CD4-positive, alpha-beta T cell treated with Interleukin-21 for 1 hour (primary cell): ENCODE results near the gene EXOSC10.
A peak's percentile ranks its signal among the peaks of the same experiment; 100 is the strongest.
"Not testable (repeated sequence)": the region's sequence is repeated elsewhere in the genome, so short reads cannot be mapped to it uniquely, and the experiment has no call there.

Experiments used
- DNase-seq: peaks from one replicate; pipeline ENCODE4 v3.0.0-alpha.2; 2020

EXOSC10 gene

DNA sequence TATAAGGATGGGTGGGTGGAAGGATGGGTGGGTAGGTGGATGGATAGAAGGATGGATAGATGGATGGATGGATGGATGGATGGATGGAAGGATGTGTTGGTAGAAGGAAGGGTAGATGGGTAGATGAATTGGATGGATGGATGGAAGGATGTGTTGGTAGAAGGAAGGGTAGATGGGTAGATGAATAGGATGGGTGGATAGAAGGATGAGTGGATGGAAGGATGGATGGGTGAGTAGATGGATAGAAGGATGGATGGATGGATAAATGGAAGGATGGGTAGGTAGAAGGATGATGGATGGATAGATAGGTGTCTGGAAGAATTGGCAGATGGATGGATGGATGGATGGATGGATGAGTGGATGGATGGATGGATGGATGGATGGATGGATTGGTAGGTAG is 58.6 kb downstream of the EXOSC10 start:
- DNase-seq, result no peak

DNA sequence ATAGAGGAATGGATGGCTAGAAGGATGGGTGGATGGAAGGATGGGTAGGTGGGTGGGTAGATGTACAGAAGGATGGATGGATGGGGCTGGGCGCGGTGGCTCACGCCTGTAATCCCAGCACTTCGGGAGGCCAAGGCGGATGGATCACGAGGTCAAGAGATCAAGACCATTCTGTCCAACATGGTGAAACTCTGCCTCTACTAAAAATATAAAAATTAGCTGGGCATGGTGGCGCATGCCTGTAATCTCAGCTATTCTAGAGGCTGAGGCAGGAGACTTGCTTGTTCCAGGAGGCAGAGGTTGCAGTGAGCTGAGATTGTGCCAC is 59.6 kb downstream of the EXOSC10 start:
- not testable (repeated sequence) for DNase-seq

DNA sequence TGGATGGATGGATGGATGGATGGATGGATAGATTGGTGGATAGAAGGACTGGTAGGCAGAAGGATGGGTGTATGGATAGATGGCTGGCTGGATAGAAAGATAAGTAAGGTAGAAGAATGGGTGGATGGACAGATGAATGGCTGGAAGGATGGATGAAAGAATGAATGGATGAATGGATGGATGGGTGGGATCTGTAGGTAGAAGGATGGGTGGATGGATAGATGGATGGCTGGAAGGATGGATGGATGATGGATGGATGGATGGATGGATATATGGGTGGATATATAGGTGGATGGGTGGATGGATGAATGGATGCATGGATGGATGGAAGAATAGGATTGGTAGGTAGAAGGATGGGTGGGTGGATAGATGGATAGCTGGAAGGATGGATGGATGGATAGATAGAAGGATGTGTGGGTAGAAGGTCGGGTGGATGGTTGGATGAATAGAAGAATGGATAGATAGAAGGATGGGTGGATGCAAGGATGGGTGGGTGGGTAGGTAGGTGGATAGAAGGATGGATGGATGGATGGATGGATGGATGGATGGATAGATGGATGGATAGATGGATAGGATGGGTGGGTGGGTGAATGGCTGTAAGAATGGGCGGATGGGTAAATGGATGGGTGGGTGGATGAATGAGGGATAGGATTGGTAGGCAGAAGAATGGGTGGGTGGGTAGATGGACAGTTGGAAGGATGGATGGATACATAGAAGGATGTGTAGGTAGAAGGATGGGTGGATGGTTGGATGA is 60.1 kb downstream of the EXOSC10 start:
- no peak for DNase-seq

DNA sequence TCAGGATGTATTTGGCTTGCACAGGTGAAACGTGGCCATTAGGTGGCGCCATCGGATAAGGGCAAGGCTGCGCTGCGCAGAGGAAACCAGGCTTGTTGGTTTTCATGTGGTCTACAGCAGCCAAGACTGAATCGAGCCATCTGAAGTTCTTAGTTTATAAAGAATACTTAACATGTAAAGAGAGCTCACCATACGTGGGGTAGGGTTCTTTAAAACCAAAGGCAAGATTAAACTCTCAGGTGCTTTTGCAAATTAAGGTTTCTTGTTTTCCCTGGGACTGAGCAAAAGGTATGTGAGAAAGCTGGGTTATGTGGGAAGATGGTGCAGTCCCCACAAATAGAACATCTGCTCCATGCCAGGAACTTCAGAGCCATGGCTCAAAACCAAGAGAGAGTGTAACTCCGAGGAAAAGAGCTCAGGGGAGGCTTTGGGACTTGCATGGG is 61.9 kb downstream of the EXOSC10 start:
- DNase-seq, result peak; percentile 89

DNA sequence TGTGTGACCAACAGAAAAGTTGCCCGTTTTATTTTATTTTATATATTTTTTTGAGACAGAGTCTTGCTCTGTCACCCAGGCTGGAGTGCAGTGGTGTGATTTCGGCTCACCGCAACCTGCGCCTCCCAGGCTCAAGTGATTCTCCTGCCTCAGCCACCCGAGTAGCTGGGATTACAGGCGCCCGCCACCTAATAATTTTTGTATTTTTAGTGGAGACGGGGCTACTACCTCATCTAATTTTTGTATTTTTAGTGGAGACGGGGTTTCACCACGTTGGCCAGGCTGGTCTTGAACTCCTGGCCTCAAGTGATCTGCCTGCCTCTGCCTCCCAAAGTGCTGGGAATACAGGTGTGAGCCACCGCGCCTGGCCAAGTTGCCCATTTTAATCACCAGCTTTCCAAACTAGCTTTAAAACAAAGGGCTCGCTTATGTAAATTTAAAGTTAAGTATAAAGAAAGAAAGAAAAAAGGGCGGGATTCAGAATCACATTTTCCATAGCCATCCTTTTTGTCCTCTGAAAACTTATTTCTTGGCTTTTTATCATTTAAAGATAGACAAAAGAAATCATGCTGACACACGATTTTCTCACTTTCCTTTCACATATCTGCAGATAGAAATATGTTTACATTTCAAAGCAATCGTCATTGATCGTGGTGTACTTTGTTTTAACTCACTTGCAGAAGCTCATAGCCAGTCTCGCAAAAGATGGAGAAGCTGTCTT is 62.5 kb downstream of the EXOSC10 start:
- DNase-seq, result not testable (repeated sequence)

DNA sequence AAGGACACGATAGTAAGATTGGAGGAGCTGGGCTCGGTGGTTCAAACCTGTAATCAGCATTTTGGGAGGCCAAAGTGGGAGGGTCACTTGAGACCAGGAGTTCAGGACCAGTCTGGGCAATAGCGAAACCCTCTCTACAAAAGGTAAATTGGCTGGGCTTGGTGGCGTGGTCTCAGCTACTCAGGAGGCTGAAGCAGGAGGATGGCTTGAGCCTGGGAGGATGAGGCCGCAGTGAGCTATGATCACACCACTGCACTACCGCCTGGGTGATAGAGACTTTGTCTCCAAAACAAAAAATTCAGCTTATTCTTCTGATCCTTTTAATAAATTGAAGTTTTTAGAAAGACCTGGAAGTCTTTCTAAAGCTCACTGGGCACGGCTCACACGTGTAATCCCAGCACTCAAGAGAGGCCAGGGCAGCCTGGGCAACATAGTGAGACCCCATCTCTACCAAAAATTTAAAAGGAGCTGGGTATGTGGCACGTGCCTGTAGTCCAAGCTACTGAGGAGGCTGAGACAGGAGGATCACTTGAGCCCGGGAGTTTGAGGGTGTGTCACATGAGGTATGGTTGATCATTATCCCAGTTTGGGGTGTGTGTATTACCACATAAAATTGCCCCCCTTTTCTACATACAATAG is 67.9 kb downstream of the EXOSC10 start:
- DNase-seq, result no peak

DNA sequence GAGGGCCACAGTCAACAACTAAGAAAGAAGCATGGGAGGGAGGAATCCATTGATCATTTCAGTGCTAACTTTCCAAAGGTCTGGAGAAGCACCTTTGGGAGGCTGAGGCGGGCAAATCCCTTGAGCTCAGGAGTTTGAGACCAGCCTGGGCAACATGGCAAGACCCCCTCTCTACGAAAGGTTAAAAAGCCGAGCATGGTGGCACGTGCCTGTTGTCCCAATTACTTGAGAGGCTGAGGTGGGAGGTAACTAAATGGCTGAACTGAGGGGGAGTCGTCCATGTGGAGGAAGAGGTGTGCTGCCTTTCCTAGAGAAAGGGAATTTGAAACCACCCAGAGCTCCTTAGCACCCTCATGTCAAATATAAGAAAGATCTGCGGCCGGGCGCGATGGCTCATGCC is 68.8 kb downstream of the EXOSC10 start:
- no peak for DNase-seq

DNA sequence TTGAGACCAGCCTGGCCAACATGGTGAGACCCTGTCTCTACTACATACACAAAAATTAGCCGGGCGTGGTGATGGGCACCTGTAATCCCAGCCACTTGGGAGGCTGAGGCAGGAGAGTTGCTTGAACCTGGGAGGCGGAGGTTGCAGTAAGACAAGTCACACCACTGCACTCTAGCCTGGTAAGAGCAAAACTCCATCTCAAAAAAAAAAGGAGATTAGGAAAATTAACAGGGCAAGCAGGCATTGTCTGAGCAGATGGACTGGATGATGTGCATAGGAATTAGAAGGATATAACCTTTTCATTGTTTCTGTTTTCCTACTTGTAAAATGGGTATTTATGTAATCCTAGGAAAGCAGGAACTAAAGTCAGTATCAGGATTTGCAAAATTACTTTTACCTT is 71.7 kb downstream of the EXOSC10 start:
- no peak for DNase-seq

DNA sequence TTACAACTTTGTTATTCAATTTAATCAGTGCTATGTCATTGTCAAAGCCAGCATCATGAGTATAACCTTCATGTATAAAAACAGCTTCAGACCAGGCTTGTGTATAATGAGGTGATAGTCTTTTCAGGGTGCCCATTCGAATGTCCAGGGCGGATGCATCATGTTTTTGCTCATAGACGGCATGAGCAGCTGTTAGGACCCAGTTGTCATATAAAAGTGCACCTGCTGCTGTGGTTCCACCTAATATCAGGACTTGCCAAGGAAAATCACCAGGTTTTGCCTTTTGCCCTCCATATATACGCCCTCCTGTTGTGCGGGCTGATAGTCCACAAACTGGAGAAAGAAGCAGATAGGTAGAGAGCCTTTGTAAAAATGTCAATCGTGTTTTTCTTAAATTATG is 72.4 kb downstream of the EXOSC10 start:
- no peak for DNase-seq

DNA sequence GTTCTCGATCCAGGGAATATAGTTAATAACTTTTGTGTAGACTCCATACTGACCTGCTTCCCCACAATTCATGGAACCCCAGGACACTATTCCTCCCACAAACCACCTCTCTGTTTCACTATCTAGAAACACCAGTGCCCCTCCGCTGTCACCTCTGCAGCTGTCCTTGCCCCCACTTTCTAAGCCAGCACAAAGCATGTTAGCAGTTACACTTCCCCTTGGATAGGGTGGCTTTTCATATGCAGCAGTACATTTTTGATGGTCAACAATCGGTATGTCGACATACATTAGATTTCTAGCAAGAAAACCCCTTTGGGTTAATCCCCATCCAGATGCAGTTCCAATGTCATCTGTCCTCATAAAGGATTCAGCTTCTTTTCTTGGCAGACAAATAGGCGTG is 72.8 kb downstream of the EXOSC10 start:
- DNase-seq, result no peak

DNA sequence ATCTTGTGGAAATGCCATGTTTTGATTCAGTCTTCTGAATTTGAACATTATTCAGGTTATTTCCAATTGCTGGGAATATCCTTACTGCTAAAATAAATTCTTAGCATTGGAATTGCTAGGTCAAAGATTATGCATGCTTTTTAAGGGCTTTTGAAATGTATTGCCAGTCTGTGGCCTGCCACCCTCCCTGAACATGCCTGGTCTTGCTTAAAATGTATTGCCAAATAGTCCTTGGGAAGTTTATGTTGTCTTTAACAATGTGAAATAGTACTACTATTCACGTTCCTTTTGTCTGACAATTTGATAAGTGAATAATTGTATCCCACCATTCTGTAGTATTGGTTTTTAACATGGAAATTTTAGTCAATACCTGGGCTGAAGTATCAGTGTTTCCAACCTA is 73.6 kb downstream of the EXOSC10 start:
- DNase-seq, result no peak

DNA sequence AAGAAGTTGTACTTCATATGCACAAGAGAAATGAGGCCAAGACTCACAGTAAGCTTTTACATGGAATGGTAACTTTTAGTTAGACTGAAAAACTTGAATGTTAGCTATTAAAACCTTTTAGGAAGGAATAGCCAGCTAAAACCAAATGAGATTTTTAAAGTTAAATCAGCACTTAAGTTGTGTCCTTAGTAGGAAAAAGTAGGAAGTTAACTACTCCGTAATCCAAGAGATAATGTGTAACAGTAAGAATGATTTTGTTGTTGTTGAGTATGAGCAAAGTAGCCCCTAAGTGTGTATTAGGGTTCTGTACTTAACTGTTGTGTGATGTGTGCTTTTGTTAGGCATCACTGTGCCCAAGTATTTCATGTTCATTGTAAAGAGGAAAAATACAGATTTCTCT is 74.1 kb downstream of the EXOSC10 start:
- DNase-seq, result no peak

DNA sequence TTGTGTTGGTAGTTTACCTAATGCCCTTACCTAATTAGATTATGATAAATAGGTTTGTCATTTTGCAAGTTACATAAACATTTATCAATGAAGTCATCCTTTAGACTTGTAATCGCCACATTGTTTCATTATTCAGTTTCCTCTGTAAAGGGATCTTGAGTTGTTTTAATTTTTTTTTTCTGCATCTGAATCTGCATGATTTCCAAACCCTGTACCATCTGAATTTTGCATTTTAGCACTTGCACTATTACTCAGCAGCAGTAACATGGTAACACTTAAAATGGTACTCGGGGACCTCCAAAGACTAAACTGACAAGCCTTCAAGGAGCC is 74.8 kb downstream of the EXOSC10 start:
- DNase-seq, result no peak

DNA sequence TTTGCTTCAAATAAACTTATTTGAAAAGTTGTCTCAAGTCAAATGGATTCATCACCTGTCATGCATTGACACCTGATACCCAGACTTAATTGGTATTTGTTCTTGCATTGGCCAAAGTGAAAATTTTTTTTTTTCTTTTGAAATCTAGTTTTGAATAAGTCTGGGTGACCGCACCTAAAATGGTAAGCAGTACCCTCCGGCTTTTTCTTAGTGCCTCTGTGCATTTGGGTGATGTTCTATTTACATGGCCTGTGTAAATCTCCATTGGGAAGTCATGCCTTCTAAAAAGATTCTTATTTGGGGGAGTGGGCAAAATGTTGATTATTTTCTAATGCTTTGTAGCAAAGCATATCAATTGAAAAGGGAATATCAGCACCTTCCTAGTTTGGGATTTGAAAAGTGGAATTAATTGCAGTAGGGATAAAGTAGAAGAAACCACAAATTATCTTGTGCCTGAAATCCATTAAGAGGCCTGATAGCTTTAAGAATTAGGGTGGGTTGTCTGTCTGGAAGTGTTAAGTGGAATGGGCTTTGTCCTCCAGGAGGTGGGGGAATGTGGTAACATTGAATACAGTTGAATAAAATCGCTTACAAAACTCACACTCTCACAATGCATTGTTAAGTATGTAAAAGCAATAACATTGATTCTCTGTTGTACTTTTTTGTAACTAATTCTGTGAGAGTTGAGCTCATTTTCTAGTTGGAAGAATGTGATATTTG is 75.4 kb downstream of the EXOSC10 start:
- DNase-seq, result no peak

DNA sequence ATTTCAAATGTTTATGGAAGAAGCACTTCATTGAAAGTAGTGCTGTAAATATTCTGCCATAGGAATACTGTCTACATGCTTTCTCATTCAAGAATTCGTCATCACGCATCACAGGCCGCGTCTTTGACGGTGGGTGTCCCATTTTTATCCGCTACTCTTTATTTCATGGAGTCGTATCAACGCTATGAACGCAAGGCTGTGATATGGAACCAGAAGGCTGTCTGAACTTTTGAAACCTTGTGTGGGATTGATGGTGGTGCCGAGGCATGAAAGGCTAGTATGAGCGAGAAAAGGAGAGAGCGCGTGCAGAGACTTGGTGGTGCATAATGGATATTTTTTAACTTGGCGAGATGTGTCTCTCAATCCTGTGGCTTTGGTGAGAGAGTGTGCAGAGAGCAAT is 76.5 kb downstream of the EXOSC10 start:
- DNase-seq, result no peak

DNA sequence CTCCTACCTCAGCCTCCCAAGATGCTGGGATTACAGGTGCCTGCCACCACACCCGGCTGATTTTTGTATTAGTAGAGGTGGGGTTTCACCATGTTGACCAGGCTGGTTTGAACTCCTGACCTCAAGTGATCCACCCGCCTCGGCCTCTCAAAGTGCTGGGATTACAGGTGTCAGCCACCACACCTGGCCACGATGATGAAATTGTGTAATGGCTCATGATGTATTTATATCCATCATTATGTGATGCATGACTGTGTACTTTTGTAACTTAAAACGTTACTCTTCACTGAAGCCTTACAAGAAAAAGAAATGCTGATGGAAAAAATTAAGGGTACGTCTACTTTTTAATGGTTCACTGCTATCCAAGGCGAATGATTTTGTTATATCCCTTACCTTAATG is 79.7 kb downstream of the EXOSC10 start:
- no peak for DNase-seq

DNA sequence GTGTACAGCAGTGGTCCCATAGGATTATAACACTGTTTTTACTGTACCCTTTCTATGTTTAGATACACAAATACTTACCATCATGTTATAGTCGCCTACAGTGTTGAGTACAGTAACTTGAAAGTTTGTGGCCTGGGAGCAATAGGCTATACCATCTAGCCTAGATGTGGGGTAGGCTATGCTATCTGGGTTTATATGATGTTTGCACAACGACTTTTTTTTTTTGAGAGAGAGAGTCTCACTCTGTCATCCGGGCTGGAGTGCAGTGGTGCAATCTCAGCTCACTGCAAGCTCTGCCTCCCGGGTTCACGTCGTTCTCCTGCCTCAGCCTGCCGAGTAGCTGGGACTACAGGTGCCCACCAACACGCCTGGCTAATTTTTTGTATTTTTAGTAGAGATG is 80.3 kb downstream of the EXOSC10 start:
- DNase-seq, result not testable (repeated sequence)
